H9 (cell line): ENCODE data around the gene ZNRF2. TPM values are rescaled to one million over a fixed set of nuclear protein-coding genes. Genes with fewer than 3 reads are reported as not detected.
"Not testable (repeated sequence)": the region's sequence is repeated elsewhere in the genome, so short reads cannot be mapped to it uniquely, and the experiment has no call there.

Experiments
- DNase-seq: peaks from one replicate; pipeline ENCODE4 v3.0.0-alpha.2; 2017
- H2AFZ ChIP-seq: one replicate; pipeline ENCODE4 v1.6.1; 2013; ENCODE audit warnings: mild to moderate bottlenecking, low read length, control low read depth, moderate library complexity
- H2AK5ac ChIP-seq: 2 replicates; pipeline ENCODE4 v1.6.1; 2013; ENCODE audit warnings: low read length, control low read depth, mixed read lengths; ENCODE audit not compliant: insufficient read length
- H2BK120ac ChIP-seq: one replicate; pipeline ENCODE4 v1.6.1; 2013; ENCODE audit warnings: low read depth, mild to moderate bottlenecking, low read length, control low read depth, inconsistent platforms; ENCODE audit not compliant: poor library complexity, severe bottlenecking
- H2BK12ac ChIP-seq: 2 replicates; pipeline ENCODE4 v1.6.1; 2013; ENCODE audit warnings: low read length, control low read depth, mixed read lengths, low read depth; ENCODE audit not compliant: insufficient read length
- H2BK15ac ChIP-seq: 2 replicates; pipeline ENCODE4 v1.6.1; 2013; ENCODE audit warnings: low read depth, low read length, control low read depth
- H2BK20ac ChIP-seq: one replicate; pipeline ENCODE4 v1.6.1; 2013; ENCODE audit warnings: low read depth, mild to moderate bottlenecking, low read length, control low read depth, inconsistent platforms; ENCODE audit not compliant: poor library complexity, severe bottlenecking
- H2BK5ac ChIP-seq: 2 replicates; pipeline ENCODE4 v1.6.1; 2013; ENCODE audit warnings: low read length, control low read depth, mixed read lengths; ENCODE audit not compliant: insufficient read length
- H3K14ac ChIP-seq: 2 replicates; pipeline ENCODE4 v1.6.1; 2013; ENCODE audit warnings: low read length, control low read depth; ENCODE audit not compliant: insufficient read depth
- H3K18ac ChIP-seq: 2 replicates; pipeline ENCODE4 v1.6.1; 2013; ENCODE audit warnings: low read depth, mild to moderate bottlenecking, mixed read lengths, low read length, control low read depth; ENCODE audit not compliant: insufficient read length
- H3K23ac ChIP-seq: 2 replicates; pipeline ENCODE4 v1.6.1; 2013; ENCODE audit warnings: low read length, control low read depth, mixed read lengths, low read depth; ENCODE audit not compliant: insufficient read length
- H3K23me2 ChIP-seq: 2 replicates; pipeline ENCODE4 v1.6.1; 2013; ENCODE audit warnings: low read depth, mild to moderate bottlenecking, mixed read lengths, low read length, control low read depth; ENCODE audit not compliant: insufficient read length, poor library complexity, severe bottlenecking
- H3K27ac ChIP-seq: 2 replicates; pipeline ENCODE4 v1.5.1; 2013; ENCODE audit warnings: low read length, control low read depth, mixed read lengths, low read depth; ENCODE audit not compliant: insufficient read length
- H3K27me3 ChIP-seq: 2 replicates; pipeline ENCODE4 v1.6.1; 2013; ENCODE audit warnings: low read length, control low read depth, inconsistent platforms; ENCODE audit not compliant: insufficient read depth
- H3K4ac ChIP-seq: 2 replicates; pipeline ENCODE4 v1.6.1; 2013; ENCODE audit warnings: low read depth, mild to moderate bottlenecking, control low read depth, inconsistent platforms, low read length, moderate library complexity
- H3K4me1 ChIP-seq: 2 replicates; pipeline ENCODE4 v1.6.1; 2013; ENCODE audit warnings: low read length, control low read depth, inconsistent platforms; ENCODE audit not compliant: insufficient read depth
- H3K4me2 ChIP-seq: 2 replicates; pipeline ENCODE4 v1.6.1; 2013; ENCODE audit warnings: low read length, control low read depth, mixed read lengths; ENCODE audit not compliant: insufficient read length, insufficient read depth
- H3K56ac ChIP-seq: 2 replicates; pipeline ENCODE4 v1.6.1; 2013; ENCODE audit warnings: low read depth, mild to moderate bottlenecking, mixed read lengths, low read length, control low read depth; ENCODE audit not compliant: insufficient read length
- H3K79me1 ChIP-seq: 2 replicates; pipeline ENCODE4 v1.6.1; 2013; ENCODE audit warnings: low read depth, mild to moderate bottlenecking, moderate library complexity, low read length, control low read depth, inconsistent platforms; ENCODE audit not compliant: insufficient read depth, poor library complexity, severe bottlenecking
- H3K79me2 ChIP-seq: 2 replicates; pipeline ENCODE4 v1.6.1; 2013; ENCODE audit warnings: low read length, control low read depth, inconsistent platforms; ENCODE audit not compliant: insufficient read depth
- H3K9ac ChIP-seq: 2 replicates; pipeline ENCODE4 v1.6.1; 2013; ENCODE audit warnings: low read length, control low read depth, mixed read lengths; ENCODE audit not compliant: insufficient read length; ENCODE audit errors: extremely low read depth
- H3K9me3 ChIP-seq: one replicate; pipeline ENCODE4 v1.6.1; 2013; ENCODE audit warnings: low read depth, low read length, inconsistent platforms; ENCODE audit not compliant: control insufficient read depth
- H3T11ph ChIP-seq: one replicate; pipeline ENCODE4 v1.6.1; 2013; ENCODE audit warnings: mild to moderate bottlenecking, low read length, control low read depth, inconsistent platforms
- H4K20me1 ChIP-seq: one replicate; pipeline ENCODE4 v1.6.1; 2013; ENCODE audit not compliant: control insufficient read depth, insufficient read length, insufficient read depth
- H4K5ac ChIP-seq: 2 replicates; pipeline ENCODE4 v1.6.1; 2013; ENCODE audit warnings: low read depth, mild to moderate bottlenecking, mixed read lengths, low read length, control low read depth; ENCODE audit not compliant: insufficient read length
- H4K8ac ChIP-seq: replicated peaks from 2 replicates; pipeline ENCODE4 v1.6.1; 2013; ENCODE audit warnings: low read length, control low read depth, mixed read lengths, low read depth; ENCODE audit not compliant: insufficient read length
- H4K91ac ChIP-seq: 2 replicates; pipeline ENCODE4 v1.6.1; 2013; ENCODE audit warnings: low read depth, mild to moderate bottlenecking, moderate library complexity, mixed read lengths, low read length, control low read depth; ENCODE audit not compliant: insufficient read length
- H3K27ac Mint-ChIP-seq, 3 experiments: 2 replicates in 2 of 3; 3 replicates in 1 of 3; pipeline ENCODE4 v1.8.0; 2020 to 2021; ENCODE audit warnings: mixed read lengths in 3 of 3, mild to moderate bottlenecking in 1 of 3, moderate library complexity in 1 of 3
- H3K27me3 Mint-ChIP-seq: 2 replicates; pipeline ENCODE4 v1.8.0; 2021; ENCODE audit warnings: low read depth, mild to moderate bottlenecking, moderate library complexity, mixed read lengths
- H3K36me3 Mint-ChIP-seq, 3 experiments: 2 replicates in 2 of 3; 3 replicates in 1 of 3; pipeline ENCODE4 v1.8.0; 2020 to 2021; ENCODE audit warnings: low read depth in 3 of 3, mixed read lengths in 3 of 3; ENCODE audit not compliant: insufficient read depth in 1 of 3
- H3K4me1 Mint-ChIP-seq, 2 experiments: 2 replicates each; pipeline ENCODE4 v1.8.0; 2020; ENCODE audit warnings: mixed read lengths in 2 of 2
- H3K4me3 Mint-ChIP-seq, 2 experiments: 2 replicates in 1 of 2; 3 replicates in 1 of 2; pipeline ENCODE4 v1.8.0; 2020 to 2021; ENCODE audit warnings: mild to moderate bottlenecking in 2 of 2, mixed read lengths in 2 of 2, moderate library complexity in 1 of 2
- H3K9me3 Mint-ChIP-seq, 2 experiments: 2 replicates in 1 of 2; 3 replicates in 1 of 2; pipeline ENCODE4 v1.8.0; 2020; ENCODE audit warnings: mild to moderate bottlenecking in 2 of 2, mixed read lengths in 2 of 2, moderate library complexity in 1 of 2
- WGBS: extraction: QIAGEN DNeasy Blood & Tissue Kit; methylation state at CpG from one replicate; pipeline ENCODE4 v1.1.7; 2013; ENCODE audit warnings: missing lambda C conversion rate, low lambda C conversion rate, mixed read lengths; ENCODE audit not compliant: insufficient read length; ENCODE audit errors: extremely low coverage; 5-methylcytosine and 5-hydroxymethylcytosine counted together
- total RNA-seq: library from RNA; stranded (reverse); gene quantifications from 2 replicates; pipeline ENCODE4 v1.2.1, GENCODE V29; 2021

The ZNRF2 gene
- total RNA-seq, 1 experiment from 2014 or later: 16.5 TPM

GRCh38 chr7:30297499-30297898, 13.1 kb downstream of the ZNRF2 start:
- not testable (repeated sequence) for H2AFZ ChIP-seq, H3K27ac ChIP-seq, H3K14ac ChIP-seq, H3K79me2 ChIP-seq, H4K20me1 ChIP-seq, H3K9me3 Mint-ChIP-seq, H3K9me3 ChIP-seq, H3K23ac ChIP-seq, H3K4ac ChIP-seq, H3K79me1 ChIP-seq, H3K27me3 ChIP-seq, H2BK15ac ChIP-seq, H4K8ac ChIP-seq, H3T11ph ChIP-seq, H2AK5ac ChIP-seq, H3K4me2 ChIP-seq, H3K23me2 ChIP-seq, H3K18ac ChIP-seq, H3K27me3 Mint-ChIP-seq, H4K91ac ChIP-seq, H2BK120ac ChIP-seq, H3K9ac ChIP-seq, H3K4me1 ChIP-seq, H3K4me3 Mint-ChIP-seq, H2BK5ac ChIP-seq, H3K56ac ChIP-seq, H3K36me3 Mint-ChIP-seq, H2BK20ac ChIP-seq, H2BK12ac ChIP-seq, H4K5ac ChIP-seq, DNase-seq
- H3K27ac Mint-ChIP-seq: peak overlapping the region in 1 of 3 experiments; percentile 59; a peak in 1 of 7 replicates
- peaks cover 16 to 45% of the 10 kb centered on the region in 2 experiments for H3K4me1 Mint-ChIP-seq
- no CpG with 5 or more reads among the region's 1 CpG for WGBS

- not testable (repeated sequence) for H3K18ac ChIP-seq, H3T11ph ChIP-seq, H3K36me3 Mint-ChIP-seq, H3K79me2 ChIP-seq, H3K56ac ChIP-seq, H3K4me1 ChIP-seq, H2BK120ac ChIP-seq, DNase-seq, H2AK5ac ChIP-seq, H4K20me1 ChIP-seq, H4K5ac ChIP-seq, H3K27ac ChIP-seq, H3K14ac ChIP-seq, H3K27me3 Mint-ChIP-seq, H2BK12ac ChIP-seq, H4K8ac ChIP-seq, H2BK5ac ChIP-seq, H3K27ac Mint-ChIP-seq, H3K79me1 ChIP-seq, H3K4me2 ChIP-seq, H3K9me3 ChIP-seq, H2AFZ ChIP-seq, H2BK15ac ChIP-seq, H3K4me3 Mint-ChIP-seq, H3K27me3 ChIP-seq, H3K9ac ChIP-seq, H3K4ac ChIP-seq, H2BK20ac ChIP-seq, H3K23me2 ChIP-seq, H4K91ac ChIP-seq, H3K23ac ChIP-seq, H3K9me3 Mint-ChIP-seq
- WGBS: no CpG with 5 or more reads among the region's 3 CpGs
- H3K4me1 Mint-ChIP-seq: peaks cover 14 to 47% of the 10 kb centered on the region in 2 experiments
These were observed 14.0 kb downstream of the ZNRF2 start for GRCh38 chr7:30298409-30298808.
